Mesendoderm (in vitro differentiated cells): ENCODE measurements around the gene PDXDC1.
"Not testable (repeated sequence)": the region's sequence is repeated elsewhere in the genome, so short reads cannot be mapped to it uniquely, and the experiment has no call there.

ENCODE experiments used
- DNase-seq: peaks from one replicate; pipeline ENCODE4 v3.0.0; 2013
- H2AK5ac ChIP-seq: 2 replicates; pipeline ENCODE4 v1.6.1; 2013; ENCODE audit warnings: low read length, inconsistent platforms
- H2BK120ac ChIP-seq: 2 replicates; pipeline ENCODE4 v1.6.1; 2013; ENCODE audit warnings: low read depth, mild to moderate bottlenecking, low read length, moderate library complexity, mixed read lengths
- H2BK15ac ChIP-seq: replicated peaks from 2 replicates; pipeline ENCODE4 v1.6.1; 2013; ENCODE audit warnings: low read depth, mild to moderate bottlenecking, moderate library complexity
- H2BK5ac ChIP-seq: 2 replicates; pipeline ENCODE4 v1.6.1; 2013; ENCODE audit warnings: low read length, inconsistent platforms
- H3K18ac ChIP-seq: 2 replicates; pipeline ENCODE4 v1.6.1; 2013; ENCODE audit warnings: mild to moderate bottlenecking, low read length, mixed read lengths
- H3K23ac ChIP-seq: one replicate; pipeline ENCODE4 v1.6.1; 2013; ENCODE audit warnings: low read length
- H3K27ac ChIP-seq: 2 replicates; pipeline ENCODE4 v1.5.1; 2013; ENCODE audit warnings: low read depth, mild to moderate bottlenecking, inconsistent platforms, low read length, moderate library complexity
- H3K27me3 ChIP-seq: 2 replicates; pipeline ENCODE4 v1.6.1; 2013; ENCODE audit warnings: low read length, control low read depth, mild to moderate bottlenecking, inconsistent platforms; ENCODE audit not compliant: insufficient read depth, poor library complexity
- H3K36me3 ChIP-seq: 2 replicates; pipeline ENCODE4 v1.6.1; 2013; ENCODE audit warnings: low read length, inconsistent platforms; ENCODE audit not compliant: control insufficient read depth, insufficient read depth
- H3K4ac ChIP-seq: one replicate; pipeline ENCODE4 v1.6.1; 2013; ENCODE audit warnings: low read depth, mild to moderate bottlenecking, low read length, moderate library complexity
- H3K4me1 ChIP-seq: 2 replicates; pipeline ENCODE4 v1.6.1; 2013; ENCODE audit warnings: low read depth, low read length, inconsistent platforms; ENCODE audit not compliant: control insufficient read depth
- H3K4me2 ChIP-seq: 2 replicates; pipeline ENCODE4 v1.6.1; 2013; ENCODE audit warnings: low read length
- H3K4me3 ChIP-seq: 2 replicates; pipeline ENCODE4 v1.5.1; 2013; ENCODE audit warnings: mild to moderate bottlenecking, low read length
- H3K56ac ChIP-seq: one replicate; pipeline ENCODE4 v1.6.1; 2013; ENCODE audit warnings: low read length
- H3K79me1 ChIP-seq: 2 replicates; pipeline ENCODE4 v1.6.1; 2013; ENCODE audit warnings: low read length, inconsistent platforms
- H3K79me2 ChIP-seq: 2 replicates; pipeline ENCODE4 v1.6.1; 2013; ENCODE audit warnings: mild to moderate bottlenecking, low read length; ENCODE audit not compliant: control insufficient read depth, insufficient read depth
- H3K9ac ChIP-seq: 2 replicates; pipeline ENCODE4 v1.6.1; 2013; ENCODE audit warnings: low read length, inconsistent platforms
- H4K5ac ChIP-seq: one replicate; pipeline ENCODE4 v1.6.1; 2013; ENCODE audit warnings: low read length
- H4K8ac ChIP-seq: one replicate; pipeline ENCODE4 v1.6.1; 2013; ENCODE audit warnings: low read depth, mild to moderate bottlenecking, control low read depth, low read length, moderate library complexity
- WGBS: extraction: QIAGEN DNeasy Blood & Tissue Kit; methylation state at CpG from one replicate; pipeline ENCODE4 v1.1.7; 2013; ENCODE audit warnings: low lambda C conversion rate, missing lambda C conversion rate; ENCODE audit not compliant: insufficient coverage; ENCODE audit errors: extremely low coverage; 5-methylcytosine and 5-hydroxymethylcytosine counted together

The PDXDC1 gene

DNA sequence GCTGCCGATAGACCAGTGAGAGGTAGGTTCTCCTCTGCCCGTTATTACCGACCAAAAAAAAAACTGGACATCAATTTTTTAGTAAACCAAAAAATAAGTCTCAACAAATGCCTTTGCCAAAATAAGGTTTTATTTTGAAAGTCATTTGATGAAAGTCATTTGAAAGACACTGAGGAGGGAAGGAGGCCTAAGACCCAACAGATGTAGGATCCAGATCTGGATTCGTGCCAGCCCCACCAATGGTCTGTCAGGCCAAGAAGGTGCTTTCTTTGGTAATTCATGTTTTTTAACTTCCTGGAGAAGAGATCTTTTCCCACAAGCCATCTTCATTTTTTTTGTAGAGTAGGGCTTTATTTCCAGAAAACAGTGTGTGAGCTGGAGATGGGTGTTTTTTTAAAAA lies 62.9 kb downstream of the PDXDC1 start:
- no peaks in the 10 kb centered on the region for H3K27me3 ChIP-seq
- H3K4me1 ChIP-seq = no peaks in the 10 kb centered on the region
- H2AK5ac ChIP-seq = no peak overlapping the region
- no peaks in the 10 kb centered on the region for H3K79me2 ChIP-seq
- no peak overlapping the region for H4K8ac ChIP-seq
- no peak overlapping the region for H3K27ac ChIP-seq
- WGBS = no CpG with 5 or more reads among the region's 4 CpGs
- H3K9ac ChIP-seq = no peak overlapping the region
- H3K4me2 ChIP-seq = no peak overlapping the region
- no peak overlapping the region for H3K23ac ChIP-seq
- no peak overlapping the region for H3K56ac ChIP-seq
- no peak overlapping the region for H3K4me3 ChIP-seq
- no peak overlapping the region for H3K18ac ChIP-seq
- H3K4ac ChIP-seq = no peak overlapping the region
- no peak overlapping the region for H2BK5ac ChIP-seq
- H4K5ac ChIP-seq = no peak overlapping the region
- peaks cover 18% of the 10 kb centered on the region for H3K36me3 ChIP-seq
- H2BK15ac ChIP-seq = no peak overlapping the region
- no peak for DNase-seq
- no peak overlapping the region for H2BK120ac ChIP-seq
- H3K79me1 ChIP-seq = no peaks in the 10 kb centered on the region

DNA sequence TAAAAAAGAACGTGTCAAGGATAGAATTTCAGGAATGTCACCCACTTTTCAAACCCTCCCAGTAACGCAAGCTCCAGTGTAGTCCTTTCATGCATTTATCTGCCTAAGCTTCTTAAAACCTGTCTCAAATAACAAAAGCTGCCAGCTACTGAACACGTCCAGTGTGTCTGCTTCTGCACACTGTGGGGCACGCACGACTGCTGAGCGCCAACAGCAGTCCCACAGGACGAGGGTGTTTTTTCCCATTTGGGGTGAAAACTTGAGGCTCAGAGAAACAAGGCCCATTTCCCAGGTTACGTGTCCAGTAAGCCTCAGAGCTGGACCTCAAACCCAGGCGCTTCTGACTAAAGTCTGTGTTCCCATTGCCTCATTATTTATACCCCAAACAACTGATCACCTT lies 63.9 kb downstream of the PDXDC1 start:
- Histone ChIP-seq H2BK120ac (no peak overlapping the region), H3K79me1 (no peaks in the 10 kb centered on the region), H3K4me2 (no peak overlapping the region), H3K27me3 (no peaks in the 10 kb centered on the region), H3K4me1 (no peaks in the 10 kb centered on the region), H3K27ac (no peak overlapping the region), H3K79me2 (no peaks in the 10 kb centered on the region), H4K5ac (no peak overlapping the region), H2BK15ac (no peak overlapping the region), H4K8ac (no peak overlapping the region), H3K18ac (no peak overlapping the region), H2BK5ac (no peak overlapping the region), H3K4ac (no peak overlapping the region), H2AK5ac (no peak overlapping the region), H3K9ac (no peak overlapping the region), H3K36me3 (peaks cover 13% of the 10 kb centered on the region), H3K56ac (no peak overlapping the region), H3K4me3 (no peak overlapping the region), H3K23ac (no peak overlapping the region)
- WGBS = no CpG with 5 or more reads among the region's 9 CpGs
- no peak for DNase-seq

DNA sequence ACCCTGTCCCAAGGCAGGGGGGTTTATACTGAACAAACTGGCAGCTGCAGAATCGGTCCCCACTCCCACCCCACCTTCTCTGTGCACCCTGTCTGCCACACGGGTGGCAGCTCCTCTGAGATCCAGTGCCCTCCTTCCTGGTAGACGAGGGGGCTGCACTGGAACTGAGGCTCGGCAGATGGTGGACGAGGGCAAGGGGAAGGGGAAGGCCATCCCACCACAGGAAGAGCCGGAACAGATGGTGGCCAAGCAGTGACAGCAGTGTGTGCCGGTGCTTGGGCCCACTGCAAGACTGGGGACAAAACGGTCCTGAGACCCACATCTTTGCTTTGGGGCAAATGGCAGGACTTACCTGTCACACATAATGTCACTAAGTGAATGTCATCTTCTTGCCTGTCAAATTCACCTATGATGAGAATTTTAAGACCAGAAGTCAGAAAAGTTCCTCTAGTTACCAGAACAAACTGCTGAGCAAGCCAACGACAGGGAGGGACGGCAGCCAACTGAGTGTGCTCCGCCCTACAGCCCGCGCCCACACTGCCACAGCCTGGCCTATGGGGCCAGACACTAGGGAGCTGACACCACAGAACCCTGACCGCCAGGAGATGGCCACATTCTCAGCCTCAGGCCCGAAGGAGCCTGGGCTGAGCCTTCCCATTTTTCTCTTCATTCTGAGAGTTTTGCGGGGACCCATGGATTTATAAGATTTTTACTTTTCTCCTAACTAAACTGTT lies 66.6 kb downstream of the PDXDC1 start:
- peak; percentile 26 for DNase-seq
- Histone ChIP-seq H3K4me3 (no peak overlapping the region), H3K27ac (no peak overlapping the region), H3K36me3 (peaks cover 6% of the 10 kb centered on the region), H3K79me2 (no peaks in the 10 kb centered on the region), H4K8ac (no peak overlapping the region), H3K23ac (no peak overlapping the region), H3K4me2 (no peak overlapping the region), H2BK120ac (no peak overlapping the region), H3K79me1 (no peaks in the 10 kb centered on the region), H3K9ac (no peak overlapping the region), H3K56ac (no peak overlapping the region), H3K27me3 (no peaks in the 10 kb centered on the region), H3K4me1 (no peaks in the 10 kb centered on the region), H2BK15ac (no peak overlapping the region), H2BK5ac (no peak overlapping the region), H4K5ac (no peak overlapping the region), H2AK5ac (no peak overlapping the region), H3K18ac (no peak overlapping the region), H3K4ac (no peak overlapping the region)
- no CpG with 5 or more reads among the region's 16 CpGs for WGBS

DNA sequence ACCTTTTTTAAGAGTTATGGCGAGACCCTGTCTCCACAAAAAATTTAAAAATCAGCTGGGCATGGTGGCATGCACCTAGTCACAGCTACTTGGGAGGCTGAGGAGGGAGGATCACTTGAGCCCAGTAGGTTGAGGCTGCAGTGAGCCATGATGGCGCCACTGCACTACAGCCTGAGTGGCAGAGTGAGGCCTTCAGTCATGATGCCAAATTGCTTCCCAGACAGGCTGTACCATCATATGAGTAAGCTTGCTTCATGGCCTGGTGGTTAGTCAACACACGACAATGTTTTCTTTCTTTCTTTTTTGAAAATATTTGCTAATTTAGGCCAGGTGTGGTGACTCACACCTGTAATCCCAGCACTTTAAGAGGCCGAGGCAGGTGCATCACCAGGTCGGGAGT lies 68.5 kb downstream of the PDXDC1 start:
- H3K79me2 ChIP-seq = no peaks in the 10 kb centered on the region
- no peak overlapping the region for H2BK15ac ChIP-seq
- no peak overlapping the region for H3K23ac ChIP-seq
- H3K18ac ChIP-seq = no peak overlapping the region
- WGBS = no CpG with 5 or more reads among the region's 5 CpGs
- no peak overlapping the region for H2BK120ac ChIP-seq
- H3K4ac ChIP-seq = no peak overlapping the region
- H3K4me2 ChIP-seq = no peak overlapping the region
- H3K9ac ChIP-seq = no peak overlapping the region
- H3K79me1 ChIP-seq = no peaks in the 10 kb centered on the region
- H4K5ac ChIP-seq = no peak overlapping the region
- no peak overlapping the region for H4K8ac ChIP-seq
- no peak overlapping the region for H3K4me3 ChIP-seq
- H2AK5ac ChIP-seq = no peak overlapping the region
- H3K4me1 ChIP-seq = no peaks in the 10 kb centered on the region
- H3K36me3 ChIP-seq = peaks cover 9% of the 10 kb centered on the region
- no peaks in the 10 kb centered on the region for H3K27me3 ChIP-seq
- no peak overlapping the region for H2BK5ac ChIP-seq
- DNase-seq = no peak
- H3K27ac ChIP-seq = no peak overlapping the region
- H3K56ac ChIP-seq = no peak overlapping the region

DNA sequence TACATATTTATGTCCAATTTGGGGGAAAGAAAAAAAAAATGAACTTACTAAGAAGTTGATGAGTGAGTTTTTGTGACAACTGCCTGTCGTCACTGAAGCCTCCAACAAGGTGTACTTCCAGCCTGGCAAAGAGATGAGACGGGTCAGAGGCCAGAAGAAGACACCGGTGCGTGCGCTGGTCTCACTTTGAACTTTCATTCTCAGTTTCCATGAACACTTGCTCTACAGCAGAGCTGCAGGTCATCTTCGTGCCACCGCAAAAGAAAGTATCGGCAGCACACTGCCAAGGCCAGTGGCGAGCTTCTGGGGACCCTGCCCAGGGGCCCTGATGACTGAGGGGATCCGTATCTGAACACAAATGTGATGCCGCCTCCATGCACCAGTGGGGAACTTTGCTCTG lies 69.5 kb downstream of the PDXDC1 start:
- Histone ChIP-seq H4K5ac (no peak overlapping the region), H3K27ac (no peak overlapping the region), H3K27me3 (no peaks in the 10 kb centered on the region), H3K4me2 (no peak overlapping the region), H2BK15ac (no peak overlapping the region), H3K56ac (no peak overlapping the region), H2BK120ac (no peak overlapping the region), H3K9ac (no peak overlapping the region), H3K18ac (no peak overlapping the region), H3K4me3 (no peak overlapping the region), H3K23ac (no peak overlapping the region), H3K79me2 (no peaks in the 10 kb centered on the region), H3K79me1 (no peaks in the 10 kb centered on the region), H3K36me3 (peaks cover 6% of the 10 kb centered on the region), H2BK5ac (no peak overlapping the region), H2AK5ac (no peak overlapping the region), H3K4ac (no peak overlapping the region), H3K4me1 (no peaks in the 10 kb centered on the region), H4K8ac (no peak overlapping the region)
- no peak for DNase-seq
- WGBS = no CpG with 5 or more reads among the region's 11 CpGs

DNA sequence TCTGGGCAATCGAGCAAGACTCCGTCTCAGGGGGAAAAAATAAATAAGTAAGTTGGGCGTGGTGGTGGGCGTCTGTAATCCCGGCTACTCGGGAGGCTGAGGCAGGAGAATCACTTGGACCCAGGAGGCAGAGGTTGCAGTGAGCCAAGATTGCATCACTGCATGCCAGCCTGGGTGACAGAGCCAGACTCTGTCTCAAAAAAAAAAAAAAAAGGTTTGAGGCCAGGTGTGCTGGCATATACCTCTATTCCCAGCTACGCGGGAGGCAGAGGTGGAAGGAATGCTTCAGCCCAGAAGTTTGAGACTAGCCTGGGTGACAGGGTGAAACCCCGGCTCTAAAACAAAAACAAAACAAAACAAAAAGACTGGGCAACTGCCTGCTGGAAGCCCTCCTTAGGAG lies 70.4 kb downstream of the PDXDC1 start:
- not testable (repeated sequence) for H3K36me3 ChIP-seq, DNase-seq, H3K4me3 ChIP-seq, H3K9ac ChIP-seq, H3K4ac ChIP-seq, H3K4me1 ChIP-seq, H2BK15ac ChIP-seq, H3K56ac ChIP-seq, H2AK5ac ChIP-seq, H4K5ac ChIP-seq, H3K4me2 ChIP-seq, H3K18ac ChIP-seq, H3K23ac ChIP-seq, H3K27ac ChIP-seq, H4K8ac ChIP-seq, H2BK120ac ChIP-seq, H3K27me3 ChIP-seq, H3K79me1 ChIP-seq, H2BK5ac ChIP-seq, H3K79me2 ChIP-seq
- no CpG with 5 or more reads among the region's 9 CpGs for WGBS
